ENCODE measurements around the gene MYO5A.

GRCh38 chr15:52287114-52287513, 241.6 kb downstream of the MYO5A start:
- no peak for TF ChIP-seq POLR2A (IDR thresholded peaks at IDR 0.05; ENCODE audit: low read length)
- no peak for TF ChIP-seq GATA1 (IDR thresholded peaks at IDR 0.05; ENCODE audit: low read depth, low read length)

Measured in erythroblast (primary cell).